Natural killer cell (primary cell): Measurements from ENCODE around the gene AQP12A. TPM values are rescaled to one million over a fixed set of nuclear protein-coding genes. Genes with fewer than 3 reads are reported as not detected.

Source experiments
- ATAC-seq, 3 donors: fragments of 150-1000 bp in 2 of 3; fragments of 200-7000 bp in 1 of 3; cut with Tn5 transposase; 1 replicate in 1 of 3; 2 replicates in 2 of 3; pipeline ENCODE4 v1.10.0; 2021; ENCODE audit warnings: mild to moderate bottlenecking in 2 of 3, moderate library complexity in 2 of 3
- DNase-seq, 2 donors: peaks; one replicate each; pipeline versions ENCODE4 v3.0.0 to v3.0.0-alpha.2; 2013 to 2021; ENCODE audit warnings: mixed read lengths in 1 of 2
- H3K27ac ChIP-seq: one replicate; pipeline ENCODE4 v1.5.1; 2013; ENCODE audit warnings: mild to moderate bottlenecking, low read length
- H3K27me3 ChIP-seq: one replicate; pipeline ENCODE4 v1.6.1; 2013; ENCODE audit warnings: low read length; ENCODE audit not compliant: control insufficient read depth, insufficient read depth
- H3K36me3 ChIP-seq: one replicate; pipeline ENCODE4 v1.6.1; 2013; ENCODE audit warnings: low read length; ENCODE audit not compliant: control insufficient read depth, insufficient read depth
- H3K4me1 ChIP-seq: one replicate; pipeline ENCODE4 v1.6.1; 2013; ENCODE audit warnings: low read length; ENCODE audit not compliant: control insufficient read depth, insufficient read depth
- H3K4me3 ChIP-seq: one replicate; pipeline ENCODE4 v1.5.1; 2013; ENCODE audit warnings: low read length
- H3K9me3 ChIP-seq: one replicate; pipeline ENCODE4 v1.6.1; 2013; ENCODE audit warnings: low read length; ENCODE audit not compliant: control insufficient read depth, insufficient read depth
- H3K27ac Mint-ChIP-seq, 2 donors: one replicate each; pipeline ENCODE4 v1.8.0; 2022; ENCODE audit warnings: mild to moderate bottlenecking in 2 of 2, mixed read lengths in 2 of 2, moderate library complexity in 1 of 2
- H3K27me3 Mint-ChIP-seq, 2 donors: one replicate each; pipeline ENCODE4 v1.8.0; 2022; ENCODE audit warnings: low read depth in 2 of 2, mixed read lengths in 2 of 2
- H3K36me3 Mint-ChIP-seq: one replicate; pipeline ENCODE4 v1.8.0; 2022; ENCODE audit warnings: mixed read lengths
- H3K4me1 Mint-ChIP-seq, 2 donors: one replicate each; pipeline ENCODE4 v1.8.0; 2022; ENCODE audit warnings: mixed read lengths in 2 of 2
- H3K4me3 Mint-ChIP-seq: one replicate; pipeline ENCODE4 v1.8.0; 2022; ENCODE audit warnings: mild to moderate bottlenecking, moderate library complexity, mixed read lengths
- H3K9me3 Mint-ChIP-seq, 2 donors: one replicate each; pipeline ENCODE4 v1.8.0; 2022; ENCODE audit warnings: mixed read lengths in 2 of 2
- WGBS: methylation state at CpG from one replicate; pipeline ENCODE4 v1.1.7; 2013; ENCODE audit warnings: missing lambda C conversion rate; ENCODE audit not compliant: insufficient coverage; 5-methylcytosine and 5-hydroxymethylcytosine counted together
- intact Hi-C: fragments of 100-400 bp; cut with micrococcal nuclease; formaldehyde crosslinking; loops from one replicate; pipeline ENCODE4 v1.14.2; 2022
- total RNA-seq, 4 donors: library from RNA; stranded (reverse); fragments of 120-200 nt in 1 of 4; gene quantifications; one replicate each; pipeline versions ENCODE4 v1.2.3 to v1.2.4, GENCODE V29; 2013 to 2022
- TF ChIP-seq, protein P1 (sequence below): fragments of 200-600 bp; IDR thresholded peaks from one replicate; pipeline ENCODE4 v1.8.0; 2022; ENCODE audit warnings: antibody characterized with exemption

Gene AQP12A
- total RNA-seq, 3 donors from 2014 or later (not counting 1 experiment from before 2014, with no cell fraction given), result not detected

GRCh38 chr2:240712121-240712520, 20.5 kb downstream of the AQP12A start:
- no peaks in the 10 kb centered on the region for H3K27me3 Mint-ChIP-seq
- no peak overlapping the region for H3K4me3 Mint-ChIP-seq
- H3K36me3 Mint-ChIP-seq, result no peaks in the 10 kb centered on the region
- ATAC-seq, result no peak
- H3K36me3 ChIP-seq, result no peaks in the 10 kb centered on the region
- no peaks in the 10 kb centered on the region for H3K4me1 Mint-ChIP-seq
- H3K27ac ChIP-seq, result no peak overlapping the region
- H3K27ac Mint-ChIP-seq, result no peak overlapping the region
- no peaks in the 10 kb centered on the region for H3K4me1 ChIP-seq
- intact Hi-C loops, result no loop called here
- DNase-seq, result no peak
- no peaks in the 10 kb centered on the region for H3K9me3 Mint-ChIP-seq
- H3K27me3 ChIP-seq, result no peaks in the 10 kb centered on the region
- no peak overlapping the region for H3K4me3 ChIP-seq
- no peaks in the 10 kb centered on the region for H3K9me3 ChIP-seq
- 95% methylated on average over 9 of the region's 9 CpGs for WGBS
- TF ChIP-seq, protein P1, sequence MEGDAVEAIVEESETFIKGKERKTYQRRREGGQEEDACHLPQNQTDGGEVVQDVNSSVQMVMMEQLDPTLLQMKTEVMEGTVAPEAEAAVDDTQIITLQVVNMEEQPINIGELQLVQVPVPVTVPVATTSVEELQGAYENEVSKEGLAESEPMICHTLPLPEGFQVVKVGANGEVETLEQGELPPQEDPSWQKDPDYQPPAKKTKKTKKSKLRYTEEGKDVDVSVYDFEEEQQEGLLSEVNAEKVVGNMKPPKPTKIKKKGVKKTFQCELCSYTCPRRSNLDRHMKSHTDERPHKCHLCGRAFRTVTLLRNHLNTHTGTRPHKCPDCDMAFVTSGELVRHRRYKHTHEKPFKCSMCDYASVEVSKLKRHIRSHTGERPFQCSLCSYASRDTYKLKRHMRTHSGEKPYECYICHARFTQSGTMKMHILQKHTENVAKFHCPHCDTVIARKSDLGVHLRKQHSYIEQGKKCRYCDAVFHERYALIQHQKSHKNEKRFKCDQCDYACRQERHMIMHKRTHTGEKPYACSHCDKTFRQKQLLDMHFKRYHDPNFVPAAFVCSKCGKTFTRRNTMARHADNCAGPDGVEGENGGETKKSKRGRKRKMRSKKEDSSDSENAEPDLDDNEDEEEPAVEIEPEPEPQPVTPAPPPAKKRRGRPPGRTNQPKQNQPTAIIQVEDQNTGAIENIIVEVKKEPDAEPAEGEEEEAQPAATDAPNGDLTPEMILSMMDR, result no peak

DNA sequence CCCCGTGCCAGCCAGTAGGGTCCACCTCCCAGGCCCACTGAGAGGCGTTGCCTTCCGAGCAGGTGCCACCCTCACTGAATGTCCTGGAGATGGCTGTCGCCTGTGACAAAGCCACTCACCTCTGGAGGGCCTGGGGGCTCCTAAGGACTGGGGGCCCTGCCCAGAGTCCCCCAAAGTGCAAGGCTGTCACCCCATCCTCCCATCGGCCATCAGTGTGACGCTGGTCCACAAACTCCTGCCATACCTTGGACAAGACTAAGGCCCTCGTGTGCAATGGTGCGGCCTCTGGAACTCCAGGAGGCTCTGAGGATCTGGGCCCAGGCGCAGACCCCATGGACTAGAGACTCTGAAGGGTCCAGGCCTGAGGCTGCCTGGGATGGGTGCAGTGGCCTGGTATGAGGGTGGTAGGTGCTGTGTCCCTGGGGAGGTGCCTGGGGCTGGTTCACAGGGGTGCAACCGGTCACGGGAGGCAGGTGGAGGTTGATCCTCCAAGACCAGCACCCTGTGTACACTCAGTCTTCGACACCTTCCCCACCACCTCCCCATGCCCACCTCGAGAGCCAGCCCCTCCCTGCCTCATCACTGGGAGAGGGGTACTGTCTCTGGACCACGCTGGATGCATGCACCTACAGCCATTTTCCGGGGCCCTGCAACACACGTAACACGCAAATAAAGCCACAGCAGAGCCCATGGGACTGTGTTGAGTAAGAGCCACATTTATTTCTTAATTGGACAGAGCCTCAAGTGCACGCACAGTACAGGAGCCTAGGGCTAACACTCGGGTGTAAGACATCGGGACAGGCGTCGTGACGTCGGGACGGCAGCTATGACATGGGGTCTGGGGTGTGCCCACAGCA, 21.6 kb downstream of the AQP12A start:
- no peaks in the 10 kb centered on the region for H3K36me3 Mint-ChIP-seq
- TF ChIP-seq, protein P1, result no peak
- no peak overlapping the region for H3K27ac ChIP-seq

GRCh38 chr2:240713928-240714746, 22.5 kb downstream of the AQP12A start:
- Histone ChIP-seq H3K27ac (no peak overlapping the region), H3K4me3 (no peak overlapping the region), H3K27me3 (no peaks in the 10 kb centered on the region), H3K4me1 (no peaks in the 10 kb centered on the region), H3K36me3 (no peaks in the 10 kb centered on the region), H3K9me3 (no peaks in the 10 kb centered on the region)
- Mint-ChIP-seq H3K36me3 (no peaks in the 10 kb centered on the region), H3K9me3 (no peaks in the 10 kb centered on the region), H3K27me3 (no peaks in the 10 kb centered on the region), H3K4me3 (no peak overlapping the region), H3K4me1 (no peaks in the 10 kb centered on the region), H3K27ac (no peak overlapping the region)
- intact Hi-C loops, result no loop called here
- WGBS, result 85% methylated on average over 26 of the region's 26 CpGs
- TF ChIP-seq, protein P1, result no peak
- DNase-seq (no peak), ATAC-seq (no peak)

More for the DNA sequence above, 21.6 kb downstream of the AQP12A start:
- H3K4me3 Mint-ChIP-seq, result no peak overlapping the region
- H3K27me3 ChIP-seq, result no peaks in the 10 kb centered on the region
- H3K4me3 ChIP-seq, result no peak overlapping the region
- DNase-seq (no peak), ATAC-seq (no peak)
- H3K4me1 ChIP-seq, result no peaks in the 10 kb centered on the region
- no peak overlapping the region for H3K27ac Mint-ChIP-seq
- intact Hi-C loops, result no loop called here
- no peaks in the 10 kb centered on the region for H3K36me3 ChIP-seq
- no peaks in the 10 kb centered on the region for H3K27me3 Mint-ChIP-seq
- H3K9me3 Mint-ChIP-seq, result no peaks in the 10 kb centered on the region
- H3K4me1 Mint-ChIP-seq, result no peaks in the 10 kb centered on the region
- WGBS, result 88% methylated on average over 24 of the region's 25 CpGs
- H3K9me3 ChIP-seq, result no peaks in the 10 kb centered on the region
